OCI-LY3 (cell line): ENCODE data around the gene CASP4.

Source experiments
- H2AFZ ChIP-seq: fragments of 200-600, 300-600 bp; shearing (Covaris generic); 2 replicates; pipeline ENCODE4 v1.6.0; 2014; ENCODE audit warnings: antibody characterized with exemption, low read depth, low read length
- H3K27ac ChIP-seq: fragments of 200-600, 300-600 bp; sonication (generic); 2 replicates; pipeline ENCODE4 v1.5.1; 2014; ENCODE audit warnings: mild to moderate bottlenecking, low read length, moderate library complexity, mixed read lengths
- H3K27me3 ChIP-seq: fragments of 200-600, 300-600 bp; sonication (generic); 2 replicates; pipeline ENCODE4 v1.6.1; 2014; ENCODE audit warnings: low read depth, low read length, mixed read lengths
- H3K36me3 ChIP-seq: fragments of 200-600, 300-600 bp; sonication (generic); replicated peaks from 2 replicates; pipeline ENCODE3; 2014; ENCODE audit warnings: low read depth, low read length, mixed read lengths
- H3K4me1 ChIP-seq: fragments of 300-600, 200-600 bp; sonication (generic); 2 replicates; pipeline ENCODE4 v1.6.1; 2014; ENCODE audit warnings: low read length, mixed read lengths
- H3K4me2 ChIP-seq: fragments of 200-600, 300-600 bp; sonication (generic); 2 replicates; pipeline ENCODE4 v1.6.1; 2014; ENCODE audit warnings: low read length, mixed read lengths
- H3K4me3 ChIP-seq: fragments of 300-600, 200-600 bp; sonication (generic); 2 replicates; pipeline ENCODE4 v1.5.1; 2014; ENCODE audit warnings: antibody characterized with exemption, mild to moderate bottlenecking, low read length, moderate library complexity
- H3K79me2 ChIP-seq: fragments of 300-600, 200-600 bp; shearing (Covaris generic); 2 replicates; pipeline ENCODE4 v1.6.1; 2014; ENCODE audit warnings: mild to moderate bottlenecking, low read length, mixed read lengths
- H3K9ac ChIP-seq: fragments of 300-600, 200-600 bp; shearing (Covaris generic); 2 replicates; pipeline ENCODE4 v1.6.0; 2014; ENCODE audit warnings: mild to moderate bottlenecking, low read length, moderate library complexity
- H3K9me3 ChIP-seq: fragments of 200-600, 300-600 bp; shearing (Covaris generic); 2 replicates; pipeline ENCODE4 v1.6.1; 2014; ENCODE audit warnings: low read length, mixed read lengths; ENCODE audit not compliant: insufficient read depth
- H4K20me1 ChIP-seq: fragments of 200-600, 300-600 bp; sonication (generic); 2 replicates; pipeline ENCODE4 v1.6.1; 2016; ENCODE audit warnings: low read length, mixed read lengths; ENCODE audit not compliant: insufficient read depth
- EZH2phosphoT487 ChIP-seq: fragments of 200-600 bp; shearing (Covaris generic); IDR thresholded peaks from 2 replicates; pipeline ENCODE4 v1.6.1; 2018; ENCODE audit warnings: antibody characterized with exemption, mixed run types, low read depth
- TF ChIP-seq, protein P1 (sequence below): fragments of 200-600, 300-600 bp; sonication (generic); IDR thresholded peaks from 2 replicates; pipeline ENCODE4 v1.5.1; 2014; ENCODE audit warnings: antibody characterized with exemption, low read length, low read depth

Gene CASP4

DNA sequence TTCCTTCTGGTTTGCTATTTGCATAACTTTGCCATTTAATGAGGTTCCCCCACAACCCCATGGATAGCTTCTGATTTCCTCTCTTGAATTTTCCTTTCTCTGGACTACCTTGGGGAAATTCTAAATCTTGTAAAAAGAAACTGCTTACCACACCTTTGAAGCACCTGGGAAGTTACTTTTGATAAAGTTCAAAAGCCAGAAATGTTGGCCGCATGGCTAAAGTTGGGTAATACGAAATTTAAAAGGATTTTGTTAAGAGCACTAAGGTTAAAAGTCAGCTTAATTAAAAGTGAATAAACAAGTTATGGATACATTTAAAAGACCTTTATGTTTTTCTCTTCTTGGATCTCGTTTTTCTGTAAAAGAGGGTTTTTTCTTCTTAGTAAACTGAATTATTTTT is 5.5 kb downstream of the CASP4 start:
- no peak overlapping the region for H3K4me3 ChIP-seq
- no peaks in the 10 kb centered on the region for H4K20me1 ChIP-seq
- H3K9ac ChIP-seq = no peak overlapping the region
- no peaks in the 10 kb centered on the region for H3K27me3 ChIP-seq
- H3K4me2 ChIP-seq = no peak overlapping the region
- TF ChIP-seq, protein P1, sequence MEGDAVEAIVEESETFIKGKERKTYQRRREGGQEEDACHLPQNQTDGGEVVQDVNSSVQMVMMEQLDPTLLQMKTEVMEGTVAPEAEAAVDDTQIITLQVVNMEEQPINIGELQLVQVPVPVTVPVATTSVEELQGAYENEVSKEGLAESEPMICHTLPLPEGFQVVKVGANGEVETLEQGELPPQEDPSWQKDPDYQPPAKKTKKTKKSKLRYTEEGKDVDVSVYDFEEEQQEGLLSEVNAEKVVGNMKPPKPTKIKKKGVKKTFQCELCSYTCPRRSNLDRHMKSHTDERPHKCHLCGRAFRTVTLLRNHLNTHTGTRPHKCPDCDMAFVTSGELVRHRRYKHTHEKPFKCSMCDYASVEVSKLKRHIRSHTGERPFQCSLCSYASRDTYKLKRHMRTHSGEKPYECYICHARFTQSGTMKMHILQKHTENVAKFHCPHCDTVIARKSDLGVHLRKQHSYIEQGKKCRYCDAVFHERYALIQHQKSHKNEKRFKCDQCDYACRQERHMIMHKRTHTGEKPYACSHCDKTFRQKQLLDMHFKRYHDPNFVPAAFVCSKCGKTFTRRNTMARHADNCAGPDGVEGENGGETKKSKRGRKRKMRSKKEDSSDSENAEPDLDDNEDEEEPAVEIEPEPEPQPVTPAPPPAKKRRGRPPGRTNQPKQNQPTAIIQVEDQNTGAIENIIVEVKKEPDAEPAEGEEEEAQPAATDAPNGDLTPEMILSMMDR = no peak
- no peak for TF ChIP-seq EZH2phosphoT487
- H3K9me3 ChIP-seq = no peaks in the 10 kb centered on the region
- H3K36me3 ChIP-seq = no peaks in the 10 kb centered on the region
- H3K79me2 ChIP-seq = no peaks in the 10 kb centered on the region
- 0 out of 2 replicates have a peak, but pooled peaks cover under 1% of the 10 kb centered on the region for H3K4me1 ChIP-seq
- H3K27ac ChIP-seq = no peak overlapping the region
- no peak overlapping the region for H2AFZ ChIP-seq

DNA sequence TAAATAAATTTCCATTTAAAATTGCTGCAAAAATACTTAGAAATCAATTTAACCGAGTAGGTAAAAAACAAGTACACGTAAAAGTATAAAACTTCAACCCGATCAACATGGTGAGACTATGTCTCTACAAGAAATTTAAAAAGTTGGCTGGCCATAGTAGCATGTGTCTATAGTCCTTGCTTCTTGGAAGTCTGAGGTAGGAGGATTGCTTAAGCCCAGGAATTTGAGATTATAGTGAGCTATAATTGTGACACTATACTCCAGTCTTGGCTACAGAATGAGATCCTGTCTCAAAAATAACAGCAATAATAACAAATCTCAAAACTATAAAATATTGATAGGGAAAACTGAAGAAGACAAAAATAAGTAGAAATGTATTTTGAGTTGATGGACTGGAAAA is 11.1 kb downstream of the CASP4 start:
- Histone ChIP-seq H3K27ac (no peak overlapping the region), H3K4me1 (no peaks in the 10 kb centered on the region), H3K36me3 (no peaks in the 10 kb centered on the region), H3K9me3 (no peaks in the 10 kb centered on the region), H3K4me3 (no peak overlapping the region), H3K27me3 (no peaks in the 10 kb centered on the region), H3K4me2 (no peak overlapping the region), H2AFZ (no peak overlapping the region), H3K9ac (no peak overlapping the region), H3K79me2 (no peaks in the 10 kb centered on the region), H4K20me1 (no peaks in the 10 kb centered on the region)
- no peak for TF ChIP-seq EZH2phosphoT487
- TF ChIP-seq, protein P1 = no peak

DNA sequence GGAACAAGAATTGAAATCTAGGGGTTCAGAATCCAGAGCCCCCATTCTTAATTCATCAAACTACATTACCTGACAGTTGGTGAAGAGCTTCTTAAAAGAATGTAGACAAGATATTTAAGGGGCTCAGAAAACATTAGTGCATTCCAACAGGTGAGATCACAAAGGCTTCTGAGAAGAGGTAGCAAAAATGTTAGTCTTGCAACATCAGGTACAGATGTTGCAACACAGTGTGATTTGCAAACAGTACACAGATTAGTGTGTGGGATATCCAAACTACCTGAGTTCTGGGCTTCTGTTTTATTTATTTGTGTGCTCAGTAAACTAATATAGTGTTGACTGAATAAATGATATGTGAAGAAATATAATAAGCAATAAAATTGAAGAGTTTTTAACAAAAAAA is 11.8 kb downstream of the CASP4 start:
- Histone ChIP-seq H2AFZ (no peak overlapping the region), H3K4me1 (no peaks in the 10 kb centered on the region), H3K36me3 (no peaks in the 10 kb centered on the region), H3K27ac (no peak overlapping the region), H3K4me2 (no peak overlapping the region), H3K79me2 (no peaks in the 10 kb centered on the region), H4K20me1 (no peaks in the 10 kb centered on the region), H3K4me3 (no peak overlapping the region), H3K9ac (no peak overlapping the region), H3K9me3 (no peaks in the 10 kb centered on the region), H3K27me3 (no peaks in the 10 kb centered on the region)
- no peak for TF ChIP-seq EZH2phosphoT487
- TF ChIP-seq, protein P1 = no peak

DNA sequence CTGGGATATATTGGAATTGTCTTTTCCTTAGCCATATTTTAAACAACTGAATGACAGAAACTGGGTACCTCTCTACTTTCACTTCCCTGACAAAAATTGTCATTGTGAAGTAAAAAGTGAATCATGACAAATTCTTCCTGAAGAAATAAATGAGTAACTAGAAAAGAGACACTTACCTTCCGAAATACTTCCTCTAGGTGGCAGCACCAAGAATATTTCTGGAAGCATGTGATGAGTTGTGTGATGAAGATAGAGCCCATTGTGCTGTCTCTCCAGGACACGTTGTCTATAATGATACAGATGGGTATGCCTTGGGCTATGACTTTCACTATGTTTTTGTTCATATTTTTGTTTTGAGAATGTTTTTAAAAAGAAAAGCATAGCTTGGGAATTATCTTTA is 21.5 kb downstream of the CASP4 start:
- Histone ChIP-seq H3K4me3 (no peak overlapping the region), H3K27me3 (no peaks in the 10 kb centered on the region), H3K9me3 (no peaks in the 10 kb centered on the region), H3K27ac (no peak overlapping the region), H2AFZ (no peak overlapping the region), H3K4me1 (no peaks in the 10 kb centered on the region), H4K20me1 (no peaks in the 10 kb centered on the region), H3K36me3 (no peaks in the 10 kb centered on the region), H3K4me2 (no peak overlapping the region), H3K79me2 (no peaks in the 10 kb centered on the region), H3K9ac (no peak overlapping the region)
- no peak for TF ChIP-seq EZH2phosphoT487
- TF ChIP-seq, protein P1 = peak; percentile 51
